ENCODE data around the gene SMG6.

SMG6 gene

DNA sequence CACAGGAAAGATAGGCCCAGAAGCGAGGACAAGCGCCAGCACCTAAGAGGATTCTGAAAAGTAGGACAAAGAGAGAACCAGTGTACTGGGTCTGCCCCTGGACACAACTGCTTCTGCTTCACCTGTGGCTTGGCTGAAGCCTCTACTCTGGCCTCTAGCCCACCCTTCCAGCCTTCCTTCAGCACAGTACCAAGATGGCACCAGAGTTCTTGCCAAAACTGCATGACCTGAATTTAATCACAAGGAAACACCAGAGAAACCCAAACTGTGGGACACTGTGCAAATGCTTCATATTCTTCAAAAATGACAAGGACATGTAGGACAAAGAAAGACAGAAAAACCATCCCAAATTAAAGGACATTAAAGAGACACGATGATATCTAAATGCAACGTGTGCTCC lies 116.6 kb downstream of the SMG6 start:
- H3K4me2 ChIP-seq (ENCODE audit: low read length): no peak overlapping the region
- H4K20me1 ChIP-seq (ENCODE audit: insufficient read depth, low read length): no peaks in the 10 kb centered on the region
- H3K9ac ChIP-seq (ENCODE audit: low read length): no peak overlapping the region
- H3K4me1 ChIP-seq (ENCODE audit: insufficient read depth, low read length, severe bottlenecking): no peaks in the 10 kb centered on the region
- H3K9me3 ChIP-seq (ENCODE audit: low read length): no peaks in the 10 kb centered on the region
- no peaks in the 10 kb centered on the region; the same call in 1 of the 2 replicates for H3K36me3 ChIP-seq (ENCODE audit: insufficient read depth, low read length)
- no peak for TF ChIP-seq EZH2 (IDR thresholded peaks at IDR 0.05; ENCODE audit: borderline replicate concordance, low read length)
- TF ChIP-seq, protein P1, sequence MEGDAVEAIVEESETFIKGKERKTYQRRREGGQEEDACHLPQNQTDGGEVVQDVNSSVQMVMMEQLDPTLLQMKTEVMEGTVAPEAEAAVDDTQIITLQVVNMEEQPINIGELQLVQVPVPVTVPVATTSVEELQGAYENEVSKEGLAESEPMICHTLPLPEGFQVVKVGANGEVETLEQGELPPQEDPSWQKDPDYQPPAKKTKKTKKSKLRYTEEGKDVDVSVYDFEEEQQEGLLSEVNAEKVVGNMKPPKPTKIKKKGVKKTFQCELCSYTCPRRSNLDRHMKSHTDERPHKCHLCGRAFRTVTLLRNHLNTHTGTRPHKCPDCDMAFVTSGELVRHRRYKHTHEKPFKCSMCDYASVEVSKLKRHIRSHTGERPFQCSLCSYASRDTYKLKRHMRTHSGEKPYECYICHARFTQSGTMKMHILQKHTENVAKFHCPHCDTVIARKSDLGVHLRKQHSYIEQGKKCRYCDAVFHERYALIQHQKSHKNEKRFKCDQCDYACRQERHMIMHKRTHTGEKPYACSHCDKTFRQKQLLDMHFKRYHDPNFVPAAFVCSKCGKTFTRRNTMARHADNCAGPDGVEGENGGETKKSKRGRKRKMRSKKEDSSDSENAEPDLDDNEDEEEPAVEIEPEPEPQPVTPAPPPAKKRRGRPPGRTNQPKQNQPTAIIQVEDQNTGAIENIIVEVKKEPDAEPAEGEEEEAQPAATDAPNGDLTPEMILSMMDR (IDR thresholded peaks at IDR 0.05; ENCODE audit: low read length): no peak
- H3K4me3 ChIP-seq (ENCODE audit: low read depth, low read length, poor library complexity, severe bottlenecking): no peak overlapping the region
- H3K27me3 ChIP-seq (ENCODE audit: insufficient read depth, low read length): no peaks in the 10 kb centered on the region
- no peak overlapping the region for H2AFZ ChIP-seq (ENCODE audit: low read length)
- no peaks in the 10 kb centered on the region for H3F3A ChIP-seq (ENCODE audit: insufficient read depth, low read length)
- H3K9me2 ChIP-seq (ENCODE audit: low read depth, low read length): no peaks in the 10 kb centered on the region
- no peak overlapping the region for H3K27ac ChIP-seq (ENCODE audit: low read depth, low read length, poor library complexity, severe bottlenecking)
- H3K79me2 ChIP-seq (ENCODE audit: insufficient read depth, low read length): no peaks in the 10 kb centered on the region

GRCh38 chr17:2184993-2185931 lies 118.3 kb downstream of the SMG6 start:
- Histone ChIP-seq H4K20me1 (ENCODE audit: insufficient read depth, low read length) (no peaks in the 10 kb centered on the region), H3K9ac (ENCODE audit: low read length) (no peak overlapping the region), H2AFZ (ENCODE audit: low read length) (no peak overlapping the region), H3K27me3 (ENCODE audit: insufficient read depth, low read length) (no peaks in the 10 kb centered on the region), H3K36me3 (ENCODE audit: insufficient read depth, low read length) (no peaks in the 10 kb centered on the region), H3K9me2 (ENCODE audit: low read depth, low read length) (no peaks in the 10 kb centered on the region), H3K9me3 (ENCODE audit: low read length) (no peaks in the 10 kb centered on the region), H3K27ac (ENCODE audit: low read depth, low read length, poor library complexity, severe bottlenecking) (no peak overlapping the region), H3K4me2 (ENCODE audit: low read length) (no peak overlapping the region), H3K4me3 (ENCODE audit: low read depth, low read length, poor library complexity, severe bottlenecking) (no peak overlapping the region), H3F3A (ENCODE audit: insufficient read depth, low read length) (no peaks in the 10 kb centered on the region), H3K79me2 (ENCODE audit: insufficient read depth, low read length) (no peaks in the 10 kb centered on the region), H3K4me1 (ENCODE audit: insufficient read depth, low read length, severe bottlenecking) (no peaks in the 10 kb centered on the region)
- no peak for TF ChIP-seq EZH2 (IDR thresholded peaks at IDR 0.05; ENCODE audit: borderline replicate concordance, low read length)
- TF ChIP-seq, protein P1 (IDR thresholded peaks at IDR 0.05; ENCODE audit: low read length): no peak

DNA sequence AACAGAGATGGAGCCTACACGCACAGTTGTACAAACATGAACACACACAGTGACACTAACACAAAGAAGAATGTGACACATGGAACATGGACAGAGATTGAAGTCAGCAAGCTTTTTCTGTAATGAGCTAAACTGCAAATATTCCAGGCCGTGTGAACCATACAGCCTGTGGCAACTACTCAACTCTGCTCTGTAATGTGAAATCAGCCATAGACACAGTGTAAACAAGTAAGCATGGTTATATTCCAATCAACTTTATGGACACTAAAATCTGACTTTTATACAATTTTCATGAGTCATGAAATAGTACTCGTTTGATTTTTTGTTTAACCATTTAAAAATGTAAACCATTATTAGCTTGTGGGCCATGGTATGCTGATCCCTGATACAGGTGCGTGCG lies 120.2 kb downstream of the SMG6 start:
- Histone ChIP-seq H3K27ac (ENCODE audit: low read depth, low read length, poor library complexity, severe bottlenecking) (no peak overlapping the region), H2AFZ (ENCODE audit: low read length) (no peak overlapping the region), H3F3A (ENCODE audit: insufficient read depth, low read length) (no peaks in the 10 kb centered on the region), H3K27me3 (ENCODE audit: insufficient read depth, low read length) (no peaks in the 10 kb centered on the region), H3K9ac (ENCODE audit: low read length) (no peak overlapping the region), H3K9me2 (ENCODE audit: low read depth, low read length) (no peaks in the 10 kb centered on the region), H3K36me3 (ENCODE audit: insufficient read depth, low read length) (no peaks in the 10 kb centered on the region), H3K4me1 (ENCODE audit: insufficient read depth, low read length, severe bottlenecking) (no peaks in the 10 kb centered on the region), H4K20me1 (ENCODE audit: insufficient read depth, low read length) (no peaks in the 10 kb centered on the region), H3K4me2 (ENCODE audit: low read length) (no peak overlapping the region), H3K4me3 (ENCODE audit: low read depth, low read length, poor library complexity, severe bottlenecking) (no peak overlapping the region), H3K9me3 (ENCODE audit: low read length) (no peaks in the 10 kb centered on the region), H3K79me2 (ENCODE audit: insufficient read depth, low read length) (no peaks in the 10 kb centered on the region)
- TF ChIP-seq, protein P1 (IDR thresholded peaks at IDR 0.05; ENCODE audit: low read length): no peak
- TF ChIP-seq EZH2 (IDR thresholded peaks at IDR 0.05; ENCODE audit: borderline replicate concordance, low read length): no peak

Measured in OCI-LY1 (cell line).